Keratinocyte (primary cell): Measurements from ENCODE around the gene NFATC1.

ENCODE experiments used
- EZH2 ChIP-seq: IDR thresholded peaks from one replicate; pipeline ENCODE4 v1.6.1; 2012; ENCODE audit warnings: inconsistent platforms, mild to moderate bottlenecking, low read length, moderate library complexity
- TF ChIP-seq, protein P1 (sequence below), 3 experiments: IDR thresholded peaks in 1 of 3; conservative IDR thresholded peaks in 1 of 3; optimal IDR thresholded peaks in 1 of 3; 2 replicates in 2 of 3; 3 replicates in 1 of 3; pipeline versions ENCODE3 to v1.5.1; 2011; ENCODE audit warnings: low read length in 3 of 3, mild to moderate bottlenecking in 3 of 3, moderate library complexity in 2 of 3, control low read depth in 1 of 3, inconsistent platforms in 1 of 3; ENCODE audit not compliant: insufficient read depth in 2 of 3; ENCODE audit errors: extremely low read depth in 1 of 3

DNA sequence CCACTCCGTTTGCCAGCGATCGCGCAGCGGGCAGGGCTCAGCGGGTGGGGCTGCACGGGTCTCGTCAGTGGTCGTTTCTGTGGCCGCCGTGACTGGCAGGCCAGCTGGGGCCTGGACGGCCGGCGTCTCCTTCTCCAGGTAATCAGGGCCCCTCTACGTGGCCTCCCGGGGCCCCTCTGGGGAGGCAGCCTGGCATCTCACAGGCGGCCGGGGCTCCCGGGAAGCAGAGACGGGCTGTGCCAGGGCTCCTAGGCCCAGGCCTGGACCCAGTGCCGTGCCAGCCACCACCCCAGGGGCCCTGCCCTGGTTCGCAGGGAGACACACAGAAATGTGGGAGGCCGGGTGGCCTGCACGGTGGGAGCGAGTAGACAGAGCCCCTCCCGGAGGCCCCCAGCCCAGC lies 59.5 kb downstream of the NFATC1 start:
- TF ChIP-seq, protein P1, sequence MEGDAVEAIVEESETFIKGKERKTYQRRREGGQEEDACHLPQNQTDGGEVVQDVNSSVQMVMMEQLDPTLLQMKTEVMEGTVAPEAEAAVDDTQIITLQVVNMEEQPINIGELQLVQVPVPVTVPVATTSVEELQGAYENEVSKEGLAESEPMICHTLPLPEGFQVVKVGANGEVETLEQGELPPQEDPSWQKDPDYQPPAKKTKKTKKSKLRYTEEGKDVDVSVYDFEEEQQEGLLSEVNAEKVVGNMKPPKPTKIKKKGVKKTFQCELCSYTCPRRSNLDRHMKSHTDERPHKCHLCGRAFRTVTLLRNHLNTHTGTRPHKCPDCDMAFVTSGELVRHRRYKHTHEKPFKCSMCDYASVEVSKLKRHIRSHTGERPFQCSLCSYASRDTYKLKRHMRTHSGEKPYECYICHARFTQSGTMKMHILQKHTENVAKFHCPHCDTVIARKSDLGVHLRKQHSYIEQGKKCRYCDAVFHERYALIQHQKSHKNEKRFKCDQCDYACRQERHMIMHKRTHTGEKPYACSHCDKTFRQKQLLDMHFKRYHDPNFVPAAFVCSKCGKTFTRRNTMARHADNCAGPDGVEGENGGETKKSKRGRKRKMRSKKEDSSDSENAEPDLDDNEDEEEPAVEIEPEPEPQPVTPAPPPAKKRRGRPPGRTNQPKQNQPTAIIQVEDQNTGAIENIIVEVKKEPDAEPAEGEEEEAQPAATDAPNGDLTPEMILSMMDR (optimal IDR thresholded peaks at IDR 0.05 in 1 of 3, IDR thresholded peaks at IDR 0.05 in 1 of 3, conservative IDR thresholded peaks at IDR 0.05 in 1 of 3; ENCODE audit: extremely low read depth in 1 of 3, insufficient read depth in 2 of 3, low read length in 3 of 3), result no peak
- no peak for TF ChIP-seq EZH2
